Measurements from ENCODE around the gene SMARCAL1.

DNA sequence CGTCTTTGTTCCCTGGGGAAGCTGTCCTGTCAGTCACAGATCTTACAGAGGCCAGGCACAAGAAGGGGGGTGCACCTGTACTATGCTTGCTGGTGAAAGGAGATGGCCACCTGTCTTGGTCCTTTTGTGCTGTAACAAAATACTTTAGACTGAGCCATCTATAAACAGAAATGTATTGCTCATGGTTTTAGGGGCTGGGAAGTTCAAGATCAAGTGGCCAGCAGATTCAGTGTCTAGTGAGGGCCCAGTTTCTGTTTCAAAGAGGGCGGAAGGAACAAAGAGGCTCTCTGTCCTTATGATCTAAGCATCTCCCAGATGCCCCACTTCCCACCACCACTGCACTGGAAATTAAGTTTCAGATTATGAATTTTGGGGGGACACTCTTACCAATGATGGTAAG, 50.9 kb downstream of the SMARCAL1 start:
- TF ChIP-seq, protein P1, sequence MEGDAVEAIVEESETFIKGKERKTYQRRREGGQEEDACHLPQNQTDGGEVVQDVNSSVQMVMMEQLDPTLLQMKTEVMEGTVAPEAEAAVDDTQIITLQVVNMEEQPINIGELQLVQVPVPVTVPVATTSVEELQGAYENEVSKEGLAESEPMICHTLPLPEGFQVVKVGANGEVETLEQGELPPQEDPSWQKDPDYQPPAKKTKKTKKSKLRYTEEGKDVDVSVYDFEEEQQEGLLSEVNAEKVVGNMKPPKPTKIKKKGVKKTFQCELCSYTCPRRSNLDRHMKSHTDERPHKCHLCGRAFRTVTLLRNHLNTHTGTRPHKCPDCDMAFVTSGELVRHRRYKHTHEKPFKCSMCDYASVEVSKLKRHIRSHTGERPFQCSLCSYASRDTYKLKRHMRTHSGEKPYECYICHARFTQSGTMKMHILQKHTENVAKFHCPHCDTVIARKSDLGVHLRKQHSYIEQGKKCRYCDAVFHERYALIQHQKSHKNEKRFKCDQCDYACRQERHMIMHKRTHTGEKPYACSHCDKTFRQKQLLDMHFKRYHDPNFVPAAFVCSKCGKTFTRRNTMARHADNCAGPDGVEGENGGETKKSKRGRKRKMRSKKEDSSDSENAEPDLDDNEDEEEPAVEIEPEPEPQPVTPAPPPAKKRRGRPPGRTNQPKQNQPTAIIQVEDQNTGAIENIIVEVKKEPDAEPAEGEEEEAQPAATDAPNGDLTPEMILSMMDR (IDR thresholded peaks at IDR 0.05): no peak
- TF ChIP-seq POLR2A (IDR thresholded peaks at IDR 0.05): no peak

Data from right lobe of liver (tissue), 4 donors.